H1 (cell line): ENCODE measurements around the gene CAMK2B. TPM values are rescaled to one million over a fixed set of nuclear protein-coding genes. Genes with fewer than 3 reads are reported as not detected.

Source experiments
- BCL11A ChIP-seq, 2 experiments: IDR thresholded peaks; one replicate each; pipeline ENCODE4 v1.6.1; 2011; ENCODE audit warnings: low read depth in 2 of 2, low read length in 2 of 2, mild to moderate bottlenecking in 2 of 2
- BRCA1 ChIP-seq: IDR thresholded peaks from 2 replicates; pipeline ENCODE4 v1.6.1; 2012; ENCODE audit warnings: low read depth, low read length, improper control_type of control experiment
- CHD2 ChIP-seq: IDR thresholded peaks from 2 replicates; pipeline ENCODE4 v1.6.1; 2012; ENCODE audit warnings: low read length, improper control_type of control experiment
- CREB1 ChIP-seq: IDR thresholded peaks from 2 replicates; pipeline ENCODE4 v1.6.1; 2012; ENCODE audit warnings: inconsistent platforms
- CTBP2 ChIP-seq: IDR thresholded peaks from 2 replicates; pipeline ENCODE4 v1.7.0; 2011; ENCODE audit warnings: borderline replicate concordance, mild to moderate bottlenecking, moderate library complexity, mixed read lengths, low read length; ENCODE audit not compliant: insufficient read depth, insufficient read length
- JUN ChIP-seq: IDR thresholded peaks from 2 replicates; pipeline ENCODE4 v1.6.1; 2011; ENCODE audit warnings: low read depth, mild to moderate bottlenecking, improper control_type of control experiment, low read length
- PHF8 ChIP-seq: fragments of 200-600 bp; sonication (generic); conservative IDR thresholded peaks from 2 replicates; pipeline ENCODE4 v1.7.1; 2012; ENCODE audit warnings: low read depth, mild to moderate bottlenecking, inconsistent platforms, low read length, moderate library complexity
- SIRT6 ChIP-seq: IDR thresholded peaks from one replicate; pipeline ENCODE4 v1.7.1; 2012; ENCODE audit warnings: low read length, inconsistent platforms
- YY1 ChIP-seq: IDR thresholded peaks from 2 replicates; pipeline ENCODE4 v1.6.1; 2011; ENCODE audit warnings: low read depth, mild to moderate bottlenecking, low read length
- polyA plus RNA-seq, 7 experiments: library from polyadenylated mRNA; depleted of rRNA in 3 of 7; stranded (reverse) in 5 of 7; unstranded in 2 of 7; fragments of >200 nt in 5 of 7; fragments of 200-250 nt in 2 of 7; gene quantifications; 1 replicate in 5 of 7; 2 replicates in 1 of 7; 4 replicates in 1 of 7; pipeline versions ENCODE4 v1.2.1 to v1.2.3, GENCODE V29; 2011 to 2013; ENCODE audit warnings: missing spikeins in 2 of 7, mixed read lengths in 2 of 7
- total RNA-seq: library from RNA; stranded (reverse); fragmentation: NEBNext Ultra II Directional; extraction: Animal tissue kit (Norgen Biotek cat#: 25700); gene quantifications from 2 replicates; pipeline ENCODE4 v1.2.1, GENCODE V29; 2021
- TF ChIP-seq, protein P1 (sequence below): fragments of 300-600 bp; sonication (generic); IDR thresholded peaks from 2 replicates; pipeline ENCODE4 v1.7.1; 2012; ENCODE audit warnings: low read length, moderate library complexity, mild to moderate bottlenecking, inconsistent platforms; ENCODE audit not compliant: insufficient replicate concordance

CAMK2B gene
- total and polyA plus RNA-seq, 2 of the 8 experiments (the other 6 are each of a cell fraction or from before 2014, with no cell fraction given), result 0.05 to 0.15 TPM

DNA sequence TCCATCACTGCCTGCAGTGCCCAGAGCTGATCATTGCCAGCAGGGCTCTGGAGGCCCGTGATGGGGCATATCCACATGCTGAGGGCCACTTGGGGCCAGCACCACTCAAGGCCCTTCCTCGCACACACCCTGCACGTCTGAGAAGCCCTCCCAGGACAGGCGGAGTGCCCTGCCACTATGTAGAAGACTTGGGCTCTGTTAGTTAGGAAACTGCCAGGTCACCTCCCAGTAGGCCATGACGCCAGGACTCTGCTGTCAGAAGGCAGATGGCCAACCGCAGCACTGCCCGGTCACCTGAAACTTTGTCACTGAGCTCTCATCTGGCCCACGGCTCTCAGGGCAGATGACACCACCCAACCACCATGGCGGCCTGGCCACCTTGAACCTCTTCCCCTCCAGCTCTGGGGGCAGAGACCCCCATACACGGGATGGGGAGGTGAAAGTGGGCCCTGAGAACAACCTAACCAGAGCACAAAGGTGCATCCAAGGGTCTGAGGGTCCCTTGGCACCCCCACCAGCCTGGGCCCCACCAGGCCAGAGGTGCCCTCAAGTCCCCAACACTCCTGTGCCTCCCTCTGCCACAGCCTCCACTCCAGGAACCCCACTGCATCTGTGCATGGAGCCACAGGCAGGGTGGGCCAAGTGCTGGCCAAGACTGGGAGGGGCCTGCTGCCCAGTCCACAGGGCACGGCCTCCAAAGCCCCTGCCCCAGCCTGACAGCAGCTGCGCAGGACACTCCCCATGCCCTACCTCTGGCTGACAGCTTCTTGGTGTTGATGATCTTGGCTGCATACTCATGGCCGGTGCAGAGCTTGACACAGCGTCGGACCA, 41.8 kb downstream of the CAMK2B start (continued):
- TF ChIP-seq, protein P1, sequence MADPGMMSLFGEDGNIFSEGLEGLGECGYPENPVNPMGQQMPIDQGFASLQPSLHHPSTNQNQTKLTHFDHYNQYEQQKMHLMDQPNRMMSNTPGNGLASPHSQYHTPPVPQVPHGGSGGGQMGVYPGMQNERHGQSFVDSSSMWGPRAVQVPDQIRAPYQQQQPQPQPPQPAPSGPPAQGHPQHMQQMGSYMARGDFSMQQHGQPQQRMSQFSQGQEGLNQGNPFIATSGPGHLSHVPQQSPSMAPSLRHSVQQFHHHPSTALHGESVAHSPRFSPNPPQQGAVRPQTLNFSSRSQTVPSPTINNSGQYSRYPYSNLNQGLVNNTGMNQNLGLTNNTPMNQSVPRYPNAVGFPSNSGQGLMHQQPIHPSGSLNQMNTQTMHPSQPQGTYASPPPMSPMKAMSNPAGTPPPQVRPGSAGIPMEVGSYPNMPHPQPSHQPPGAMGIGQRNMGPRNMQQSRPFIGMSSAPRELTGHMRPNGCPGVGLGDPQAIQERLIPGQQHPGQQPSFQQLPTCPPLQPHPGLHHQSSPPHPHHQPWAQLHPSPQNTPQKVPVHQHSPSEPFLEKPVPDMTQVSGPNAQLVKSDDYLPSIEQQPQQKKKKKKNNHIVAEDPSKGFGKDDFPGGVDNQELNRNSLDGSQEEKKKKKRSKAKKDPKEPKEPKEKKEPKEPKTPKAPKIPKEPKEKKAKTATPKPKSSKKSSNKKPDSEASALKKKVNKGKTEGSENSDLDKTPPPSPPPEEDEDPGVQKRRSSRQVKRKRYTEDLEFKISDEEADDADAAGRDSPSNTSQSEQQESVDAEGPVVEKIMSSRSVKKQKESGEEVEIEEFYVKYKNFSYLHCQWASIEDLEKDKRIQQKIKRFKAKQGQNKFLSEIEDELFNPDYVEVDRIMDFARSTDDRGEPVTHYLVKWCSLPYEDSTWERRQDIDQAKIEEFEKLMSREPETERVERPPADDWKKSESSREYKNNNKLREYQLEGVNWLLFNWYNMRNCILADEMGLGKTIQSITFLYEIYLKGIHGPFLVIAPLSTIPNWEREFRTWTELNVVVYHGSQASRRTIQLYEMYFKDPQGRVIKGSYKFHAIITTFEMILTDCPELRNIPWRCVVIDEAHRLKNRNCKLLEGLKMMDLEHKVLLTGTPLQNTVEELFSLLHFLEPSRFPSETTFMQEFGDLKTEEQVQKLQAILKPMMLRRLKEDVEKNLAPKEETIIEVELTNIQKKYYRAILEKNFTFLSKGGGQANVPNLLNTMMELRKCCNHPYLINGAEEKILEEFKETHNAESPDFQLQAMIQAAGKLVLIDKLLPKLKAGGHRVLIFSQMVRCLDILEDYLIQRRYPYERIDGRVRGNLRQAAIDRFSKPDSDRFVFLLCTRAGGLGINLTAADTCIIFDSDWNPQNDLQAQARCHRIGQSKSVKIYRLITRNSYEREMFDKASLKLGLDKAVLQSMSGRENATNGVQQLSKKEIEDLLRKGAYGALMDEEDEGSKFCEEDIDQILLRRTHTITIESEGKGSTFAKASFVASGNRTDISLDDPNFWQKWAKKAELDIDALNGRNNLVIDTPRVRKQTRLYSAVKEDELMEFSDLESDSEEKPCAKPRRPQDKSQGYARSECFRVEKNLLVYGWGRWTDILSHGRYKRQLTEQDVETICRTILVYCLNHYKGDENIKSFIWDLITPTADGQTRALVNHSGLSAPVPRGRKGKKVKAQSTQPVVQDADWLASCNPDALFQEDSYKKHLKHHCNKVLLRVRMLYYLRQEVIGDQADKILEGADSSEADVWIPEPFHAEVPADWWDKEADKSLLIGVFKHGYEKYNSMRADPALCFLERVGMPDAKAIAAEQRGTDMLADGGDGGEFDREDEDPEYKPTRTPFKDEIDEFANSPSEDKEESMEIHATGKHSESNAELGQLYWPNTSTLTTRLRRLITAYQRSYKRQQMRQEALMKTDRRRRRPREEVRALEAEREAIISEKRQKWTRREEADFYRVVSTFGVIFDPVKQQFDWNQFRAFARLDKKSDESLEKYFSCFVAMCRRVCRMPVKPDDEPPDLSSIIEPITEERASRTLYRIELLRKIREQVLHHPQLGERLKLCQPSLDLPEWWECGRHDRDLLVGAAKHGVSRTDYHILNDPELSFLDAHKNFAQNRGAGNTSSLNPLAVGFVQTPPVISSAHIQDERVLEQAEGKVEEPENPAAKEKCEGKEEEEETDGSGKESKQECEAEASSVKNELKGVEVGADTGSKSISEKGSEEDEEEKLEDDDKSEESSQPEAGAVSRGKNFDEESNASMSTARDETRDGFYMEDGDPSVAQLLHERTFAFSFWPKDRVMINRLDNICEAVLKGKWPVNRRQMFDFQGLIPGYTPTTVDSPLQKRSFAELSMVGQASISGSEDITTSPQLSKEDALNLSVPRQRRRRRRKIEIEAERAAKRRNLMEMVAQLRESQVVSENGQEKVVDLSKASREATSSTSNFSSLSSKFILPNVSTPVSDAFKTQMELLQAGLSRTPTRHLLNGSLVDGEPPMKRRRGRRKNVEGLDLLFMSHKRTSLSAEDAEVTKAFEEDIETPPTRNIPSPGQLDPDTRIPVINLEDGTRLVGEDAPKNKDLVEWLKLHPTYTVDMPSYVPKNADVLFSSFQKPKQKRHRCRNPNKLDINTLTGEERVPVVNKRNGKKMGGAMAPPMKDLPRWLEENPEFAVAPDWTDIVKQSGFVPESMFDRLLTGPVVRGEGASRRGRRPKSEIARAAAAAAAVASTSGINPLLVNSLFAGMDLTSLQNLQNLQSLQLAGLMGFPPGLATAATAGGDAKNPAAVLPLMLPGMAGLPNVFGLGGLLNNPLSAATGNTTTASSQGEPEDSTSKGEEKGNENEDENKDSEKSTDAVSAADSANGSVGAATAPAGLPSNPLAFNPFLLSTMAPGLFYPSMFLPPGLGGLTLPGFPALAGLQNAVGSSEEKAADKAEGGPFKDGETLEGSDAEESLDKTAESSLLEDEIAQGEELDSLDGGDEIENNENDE, result no peak
- TF ChIP-seq JUN (no peak), CTBP2 (no peak), BRCA1 (no peak), YY1 (no peak), PHF8 (no peak), CHD2 (no peak), BCL11A (IDR thresholded peaks at IDR 0.05; ENCODE audit: low read depth in 2 of 2, low read length in 2 of 2) (no peak), CREB1 (no peak), SIRT6 (no peak)
